KBM-7 (cell line): ENCODE measurements around the gene DUXB.

Experiments
- DNase-seq: peaks from one replicate; pipeline ENCODE4 v3.0.0-alpha.2; 2015
- in situ Hi-C: fragments of 300-500 bp; cut with MboI; formaldehyde crosslinking; loops from 2 replicates; pipeline ENCODE4 v1.14.3; 2020; ENCODE audit warnings: low sequenced_read_pairs, low pct_unique_long_range_greater_than_20kb, mixed read lengths

The DUXB gene

DNA sequence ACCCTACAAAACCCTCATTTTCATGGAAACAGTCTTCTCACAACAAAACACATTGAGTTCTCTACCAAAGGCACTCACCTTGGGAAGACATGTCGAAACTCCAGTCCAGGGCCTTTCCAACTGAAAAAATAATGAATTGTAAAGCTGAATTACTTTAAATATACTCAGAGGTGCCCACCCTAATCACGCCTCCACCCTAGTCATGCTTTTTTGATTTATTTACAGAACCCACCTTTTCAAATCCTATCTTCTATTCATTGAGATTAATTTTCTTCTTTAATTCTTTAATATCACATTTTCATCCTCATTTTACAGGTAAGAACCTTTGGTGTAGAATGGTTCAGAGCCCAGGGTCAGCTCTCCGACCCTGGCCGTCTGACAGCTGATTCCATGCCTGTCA lies 24.4 kb downstream of the DUXB start, which contains the start of gene CPHXL2:
Gene CPHXL2, minus strand, starts transcription at position 101 of the 400 bp plus-strand sequence. Its CDS starts 10 bp downstream, at position 91.
- no peak for DNase-seq
- in situ Hi-C loops: no loop called here

DNA sequence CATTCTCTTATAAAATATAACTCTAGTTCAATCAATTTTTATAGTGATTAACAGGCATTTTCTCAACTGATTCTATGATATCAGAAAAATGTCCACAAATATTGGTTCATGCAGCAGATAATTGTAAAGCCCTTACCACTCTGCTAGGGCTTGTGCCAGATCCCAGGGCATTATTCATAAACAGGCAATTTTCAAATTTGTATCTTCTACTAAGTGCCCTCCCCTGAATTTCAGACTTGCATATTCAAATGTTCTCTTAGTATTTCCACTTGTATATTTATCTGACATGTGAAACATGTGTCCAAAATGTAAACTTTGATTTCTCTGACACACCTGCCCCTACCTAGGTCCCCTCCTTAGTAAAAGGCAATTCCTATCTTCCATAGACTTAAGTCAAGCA lies 33.8 kb downstream of the DUXB start:
- in situ Hi-C loops: no loop called here
- DNase-seq: no peak

DNA sequence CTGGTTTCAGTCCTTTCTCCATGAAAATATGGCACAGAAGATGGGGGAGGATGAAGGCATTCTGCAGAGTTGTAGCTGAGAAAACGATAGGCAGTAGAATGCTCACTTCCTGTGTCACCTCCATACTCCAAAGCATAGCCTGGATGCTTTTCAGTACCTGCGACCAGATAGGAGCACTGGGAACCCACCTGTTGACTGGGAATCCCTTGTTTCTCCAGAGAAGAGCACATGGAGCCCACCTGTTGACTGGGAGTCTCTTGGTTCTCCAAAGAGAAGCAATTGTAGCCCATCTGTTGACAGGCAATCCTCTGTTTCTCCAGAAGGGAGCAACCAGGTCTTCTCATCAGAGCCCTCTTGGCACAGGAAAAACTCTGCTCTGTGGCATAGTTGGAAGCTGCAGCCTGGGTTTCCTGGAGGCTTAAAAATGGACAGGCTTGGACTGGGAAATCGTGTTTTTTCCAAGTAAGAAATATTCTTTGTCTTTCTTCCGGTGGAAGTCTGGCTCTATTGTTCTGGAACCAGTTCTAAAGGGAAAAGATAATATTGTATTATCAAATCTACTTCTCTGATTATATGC lies 40.4 kb downstream of the DUXB start:
- in situ Hi-C loops: no loop called here

DNA sequence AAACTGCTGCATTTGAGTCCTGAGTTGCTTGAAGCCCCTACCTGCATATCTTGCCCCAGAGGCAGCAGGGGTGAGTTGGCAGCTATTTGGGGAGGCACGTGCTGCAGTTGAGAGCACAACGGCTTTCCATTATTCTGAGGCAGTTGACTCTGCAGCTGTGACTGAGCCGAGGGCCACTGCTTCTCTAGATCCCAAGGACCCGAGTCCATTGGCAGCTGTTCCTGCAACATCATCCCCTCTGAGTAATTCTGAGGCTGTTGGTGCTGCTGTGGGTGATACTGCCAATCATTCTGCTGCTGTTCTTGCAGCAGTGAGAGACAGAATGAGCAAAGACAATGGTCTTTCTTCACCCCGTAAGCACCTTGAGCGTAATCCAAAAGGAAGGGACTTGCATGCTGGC lies 40.9 kb downstream of the DUXB start:
- DNase-seq: no peak
- in situ Hi-C loops: no loop called here

More for the DNA sequence above, 40.4 kb downstream of the DUXB start:
- no peak for DNase-seq

DNA sequence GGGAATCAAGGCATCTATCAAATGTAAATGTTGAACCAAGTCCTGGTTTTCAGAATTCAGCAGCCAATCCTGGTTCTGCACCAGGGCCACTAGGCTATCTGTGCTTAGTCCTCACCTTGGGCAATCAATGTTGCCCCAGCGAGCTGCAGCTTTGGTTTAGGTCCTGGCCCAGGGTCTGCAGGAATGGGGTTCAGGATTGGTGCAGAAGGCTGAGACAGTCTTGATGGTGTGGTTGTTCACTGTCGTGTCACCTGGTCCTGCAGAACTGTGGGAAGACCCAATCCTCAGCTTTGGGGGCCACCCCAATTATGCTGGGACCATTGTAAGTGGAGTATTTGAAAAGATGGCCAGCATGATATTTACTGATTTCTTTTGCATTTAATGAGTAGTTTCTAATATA lies 43.1 kb downstream of the DUXB start:
- in situ Hi-C loops: no loop called here
- no peak for DNase-seq

DNA sequence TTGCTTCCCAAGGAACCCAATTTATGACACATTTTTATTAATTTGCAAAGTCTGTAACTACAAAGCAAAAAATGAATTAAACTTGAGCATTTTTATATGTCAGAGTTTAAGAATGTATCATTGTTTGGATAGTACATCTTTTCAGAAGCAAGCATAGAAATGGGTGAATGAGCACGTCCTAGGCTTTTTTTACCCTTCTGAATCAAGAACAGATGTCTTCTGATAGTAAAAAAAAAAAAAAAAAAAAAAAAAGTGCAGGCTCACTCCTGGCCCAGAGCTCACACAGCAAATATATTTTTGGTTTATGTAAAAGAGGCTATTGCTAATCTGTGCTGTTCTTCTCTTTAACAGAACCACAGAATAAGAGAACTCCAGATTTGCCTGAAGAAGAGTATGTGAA lies 47.3 kb downstream of the DUXB start:
- in situ Hi-C loops: no loop called here
- DNase-seq: no peak

DNA sequence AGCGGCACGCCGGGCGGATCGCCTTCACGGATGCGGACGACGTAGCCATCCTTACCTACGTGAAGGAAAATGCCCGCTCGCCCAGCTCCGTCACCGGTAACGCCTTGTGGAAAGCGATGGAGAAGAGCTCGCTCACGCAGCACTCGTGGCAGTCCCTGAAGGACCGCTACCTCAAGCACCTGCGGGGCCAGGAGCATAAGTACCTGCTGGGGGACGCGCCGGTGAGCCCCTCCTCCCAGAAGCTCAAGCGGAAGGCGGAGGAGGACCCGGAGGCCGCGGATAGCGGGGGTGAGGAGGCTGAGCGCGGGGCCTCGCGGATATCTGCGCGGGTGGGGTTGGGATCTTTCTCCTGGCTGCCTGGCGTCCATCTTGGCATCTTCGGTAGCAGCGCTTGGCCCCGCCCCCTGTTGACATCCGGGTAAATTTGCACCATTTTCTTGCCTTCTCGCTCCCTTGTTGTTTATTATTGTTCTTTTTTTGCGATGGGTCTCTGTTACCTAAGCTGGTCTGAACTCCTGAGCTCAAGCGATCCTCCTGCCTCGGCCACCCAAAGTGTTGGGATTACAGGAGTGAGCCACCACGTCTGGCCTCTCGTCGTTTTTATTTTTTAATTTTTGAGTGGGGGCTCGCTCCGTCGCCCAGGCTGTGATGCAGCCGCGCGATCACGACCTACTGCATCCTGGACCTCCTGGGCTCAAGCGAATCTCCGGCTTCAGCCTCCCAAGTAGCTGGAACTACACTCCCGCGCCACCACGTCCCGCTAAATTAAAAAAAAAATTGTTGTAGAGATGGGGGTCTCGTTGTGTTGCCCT lies 52.8 kb downstream of the DUXB start:
- in situ Hi-C loops: no loop called here
- peak; percentile 73 for DNase-seq

GRCh38 chr16:75647492-75648264 lies 53.6 kb downstream of the DUXB start, which contains the start of the genes KARS1 and TERF2IP:
TSS of gene KARS1 (minus strand) at chr16:75647665. CDS start at chr16:75647639, 26 bp downstream.
TSS of gene TERF2IP (plus strand) at chr16:75647773. CDS start at chr16:75647883, 110 bp downstream.
- DNase-seq: peak; percentile 96
- in situ Hi-C loops: no loop called here

- in situ Hi-C loops: no loop called here
- DNase-seq: no peak
Measured at GRCh38 chr16:75647112-75647491, 54.2 kb downstream of the DUXB start.

- in situ Hi-C loops: no loop called here
- DNase-seq: no peak
Measured at GRCh38 chr16:75644240-75645012, 56.8 kb downstream of the DUXB start.
